ENCODE measurements around the gene C16orf46. TPM values are rescaled to one million over a fixed set of nuclear protein-coding genes. Genes with fewer than 3 reads are reported as not detected.
A peak's percentile ranks its signal among the peaks of the same experiment; 100 is the strongest.

Gene C16orf46
- total RNA-seq, 1 donor from 2014 or later, result not detected

DNA sequence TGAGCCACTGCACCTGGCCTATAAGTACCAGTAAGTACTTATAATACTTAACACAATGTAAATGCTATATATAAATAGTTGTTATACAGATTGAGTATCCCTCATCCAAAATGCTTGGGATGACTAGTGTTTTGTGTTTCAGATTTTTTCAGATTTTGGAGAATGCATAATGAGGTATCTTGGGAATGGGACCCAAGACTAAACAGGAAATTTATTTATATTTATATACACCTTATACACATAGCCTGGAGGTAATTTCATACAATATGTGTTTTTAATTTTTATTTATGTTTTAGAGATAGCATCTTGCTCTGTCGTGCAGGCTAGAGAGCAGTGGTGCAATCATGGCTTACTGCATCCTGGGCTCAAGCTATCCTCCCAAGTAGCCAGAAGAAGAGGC lies 28.9 kb upstream of the C16orf46 start:
- Mint-ChIP-seq H3K4me3 (ENCODE audit: unreplicated experiment) (no peak overlapping the region), H3K4me1 (ENCODE audit: unreplicated experiment) (no peaks in the 10 kb centered on the region), H3K27me3 (ENCODE audit: unreplicated experiment) (peaks cover 2% of the 10 kb centered on the region), H3K27ac (ENCODE audit: unreplicated experiment) (no peak overlapping the region), H3K36me3 (ENCODE audit: unreplicated experiment) (no peaks in the 10 kb centered on the region), H3K9me3 (ENCODE audit: unreplicated experiment) (no peaks in the 10 kb centered on the region)
- TF ChIP-seq, protein P1, sequence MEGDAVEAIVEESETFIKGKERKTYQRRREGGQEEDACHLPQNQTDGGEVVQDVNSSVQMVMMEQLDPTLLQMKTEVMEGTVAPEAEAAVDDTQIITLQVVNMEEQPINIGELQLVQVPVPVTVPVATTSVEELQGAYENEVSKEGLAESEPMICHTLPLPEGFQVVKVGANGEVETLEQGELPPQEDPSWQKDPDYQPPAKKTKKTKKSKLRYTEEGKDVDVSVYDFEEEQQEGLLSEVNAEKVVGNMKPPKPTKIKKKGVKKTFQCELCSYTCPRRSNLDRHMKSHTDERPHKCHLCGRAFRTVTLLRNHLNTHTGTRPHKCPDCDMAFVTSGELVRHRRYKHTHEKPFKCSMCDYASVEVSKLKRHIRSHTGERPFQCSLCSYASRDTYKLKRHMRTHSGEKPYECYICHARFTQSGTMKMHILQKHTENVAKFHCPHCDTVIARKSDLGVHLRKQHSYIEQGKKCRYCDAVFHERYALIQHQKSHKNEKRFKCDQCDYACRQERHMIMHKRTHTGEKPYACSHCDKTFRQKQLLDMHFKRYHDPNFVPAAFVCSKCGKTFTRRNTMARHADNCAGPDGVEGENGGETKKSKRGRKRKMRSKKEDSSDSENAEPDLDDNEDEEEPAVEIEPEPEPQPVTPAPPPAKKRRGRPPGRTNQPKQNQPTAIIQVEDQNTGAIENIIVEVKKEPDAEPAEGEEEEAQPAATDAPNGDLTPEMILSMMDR (IDR thresholded peaks at IDR 0.05), result no peak
- DNase-seq (ENCODE audit: extremely low spot score, unreplicated experiment), result no peak

DNA sequence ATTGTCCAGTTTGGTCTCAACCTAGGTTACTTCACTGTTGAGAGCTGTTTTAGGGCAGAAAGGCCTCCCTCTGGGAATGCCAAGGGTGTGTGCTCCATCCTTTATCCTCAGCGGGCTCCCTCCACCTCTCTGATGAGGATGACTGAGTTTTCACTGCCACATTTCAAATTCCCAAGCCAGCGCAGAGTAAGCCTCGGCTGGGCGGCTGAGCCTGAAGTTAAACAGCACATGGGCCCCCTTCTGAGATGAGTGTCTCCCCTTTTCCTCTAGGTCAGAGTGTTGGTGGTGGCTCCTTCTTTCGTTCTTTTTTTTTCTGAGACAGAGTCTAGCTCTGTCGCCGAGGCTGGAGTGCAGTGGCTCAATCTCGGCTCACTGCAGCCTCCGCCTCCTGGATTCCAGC lies 24.7 kb upstream of the C16orf46 start:
- Mint-ChIP-seq H3K9me3 (ENCODE audit: unreplicated experiment) (no peaks in the 10 kb centered on the region), H3K4me3 (ENCODE audit: unreplicated experiment) (no peak overlapping the region), H3K27me3 (ENCODE audit: unreplicated experiment) (no peaks in the 10 kb centered on the region), H3K4me1 (ENCODE audit: unreplicated experiment) (peaks cover under 1% of the 10 kb centered on the region), H3K36me3 (ENCODE audit: unreplicated experiment) (no peaks in the 10 kb centered on the region), H3K27ac (ENCODE audit: unreplicated experiment) (no peak overlapping the region)
- TF ChIP-seq, protein P1 (IDR thresholded peaks at IDR 0.05), result no peak
- no peak for DNase-seq (ENCODE audit: extremely low spot score, unreplicated experiment)

DNA sequence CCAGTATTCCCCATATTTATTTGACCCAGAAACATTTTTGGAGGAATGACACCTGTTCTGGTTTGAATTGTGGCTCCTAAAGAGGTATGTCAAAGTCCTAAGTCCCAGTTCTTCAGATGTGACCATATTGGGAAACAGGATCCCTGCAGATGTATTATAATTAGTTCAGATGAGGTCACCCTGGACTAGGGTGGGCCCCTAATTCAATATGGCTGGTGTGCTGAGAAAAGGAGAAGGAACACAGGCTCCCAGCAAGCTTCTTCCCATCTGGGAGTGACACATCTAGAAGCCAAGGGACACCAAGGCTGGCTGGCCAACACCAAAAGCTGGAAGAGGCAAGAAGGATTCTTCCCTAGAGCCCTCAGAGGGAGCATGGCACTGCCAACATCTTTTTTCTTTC lies 22.9 kb upstream of the C16orf46 start:
- Mint-ChIP-seq H3K9me3 (ENCODE audit: unreplicated experiment) (no peaks in the 10 kb centered on the region), H3K4me3 (ENCODE audit: unreplicated experiment) (no peak overlapping the region), H3K27me3 (ENCODE audit: unreplicated experiment) (no peaks in the 10 kb centered on the region), H3K36me3 (ENCODE audit: unreplicated experiment) (no peaks in the 10 kb centered on the region), H3K27ac (ENCODE audit: unreplicated experiment) (no peak overlapping the region), H3K4me1 (ENCODE audit: unreplicated experiment) (peaks cover 8% of the 10 kb centered on the region)
- TF ChIP-seq, protein P1 (IDR thresholded peaks at IDR 0.05), result no peak
- no peak for DNase-seq (ENCODE audit: extremely low spot score, unreplicated experiment)

DNA sequence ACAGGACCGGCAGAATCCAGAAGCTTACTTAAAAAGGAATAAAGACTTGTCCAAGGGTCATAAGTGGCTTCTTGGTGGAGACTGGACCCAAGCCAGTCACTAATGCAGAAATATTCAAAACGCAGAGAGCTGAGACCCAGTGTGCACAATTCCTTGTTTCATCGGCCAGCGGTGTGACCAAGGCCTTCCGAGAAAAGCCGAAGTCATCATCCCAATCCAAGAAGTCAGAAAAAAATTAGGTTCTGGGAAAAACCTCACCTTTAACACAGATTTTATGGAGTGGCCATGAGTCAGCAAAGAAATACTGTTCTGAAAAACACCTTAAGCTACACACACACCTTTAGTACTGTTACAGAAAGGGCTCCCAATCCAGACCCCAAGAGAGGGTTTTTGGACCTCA lies 20.2 kb upstream of the C16orf46 start:
- Mint-ChIP-seq H3K4me1 (ENCODE audit: unreplicated experiment) (peaks cover 14% of the 10 kb centered on the region), H3K27ac (ENCODE audit: unreplicated experiment) (no peak overlapping the region), H3K36me3 (ENCODE audit: unreplicated experiment) (no peaks in the 10 kb centered on the region), H3K9me3 (ENCODE audit: unreplicated experiment) (no peaks in the 10 kb centered on the region), H3K4me3 (ENCODE audit: unreplicated experiment) (no peak overlapping the region), H3K27me3 (ENCODE audit: unreplicated experiment) (no peaks in the 10 kb centered on the region)
- TF ChIP-seq, protein P1 (IDR thresholded peaks at IDR 0.05), result no peak
- no peak for DNase-seq (ENCODE audit: extremely low spot score, unreplicated experiment)

DNA sequence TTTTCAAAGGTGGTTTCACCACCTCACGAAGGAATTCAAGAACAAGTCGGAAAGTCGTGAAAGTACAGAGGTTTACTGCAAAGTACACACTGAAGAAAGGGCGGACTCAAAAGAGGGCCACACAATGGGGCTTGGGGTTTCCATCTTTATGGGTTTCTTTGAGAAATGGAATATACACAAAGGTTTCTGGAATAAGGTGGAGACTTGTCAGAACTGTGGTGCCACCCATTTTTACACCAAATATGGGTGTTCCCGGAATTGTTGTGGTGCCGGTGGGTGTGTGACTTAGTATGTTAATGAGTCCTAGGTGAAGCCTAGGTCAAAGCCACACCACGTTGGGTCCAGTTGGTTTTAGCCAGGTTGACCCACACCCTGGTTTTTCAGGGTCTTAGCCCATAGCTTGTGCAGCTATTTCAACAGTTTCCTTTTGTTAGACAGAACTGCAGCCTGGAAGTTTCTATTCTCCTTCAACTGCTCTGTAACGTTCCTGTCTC lies 19.7 kb upstream of the C16orf46 start:
- no peaks in the 10 kb centered on the region for H3K36me3 Mint-ChIP-seq (ENCODE audit: unreplicated experiment)
- H3K9me3 Mint-ChIP-seq (ENCODE audit: unreplicated experiment), result no peaks in the 10 kb centered on the region
- H3K4me3 Mint-ChIP-seq (ENCODE audit: unreplicated experiment), result peak overlapping the region; percentile 62
- TF ChIP-seq, protein P1 (IDR thresholded peaks at IDR 0.05), result no peak
- H3K4me1 Mint-ChIP-seq (ENCODE audit: unreplicated experiment), result peaks cover 14% of the 10 kb centered on the region
- no peak for DNase-seq (ENCODE audit: extremely low spot score, unreplicated experiment)
- no peaks in the 10 kb centered on the region for H3K27me3 Mint-ChIP-seq (ENCODE audit: unreplicated experiment)
- H3K27ac Mint-ChIP-seq (ENCODE audit: unreplicated experiment), result peak overlapping the region; percentile 27

Data from osteocyte (in vitro differentiated cells).